ACHN (cell line): Measurements from ENCODE around the gene B4GALT6.
A peak's percentile ranks its signal among the peaks of the same experiment; 100 is the strongest.

Source experiments
- DNase-seq: peaks from one replicate; pipeline ENCODE4 v3.0.0-alpha.2; 2015
- in situ Hi-C: cut with HindIII; loops from 2 replicates; pipeline ENCODE4 v1.10.0; 2017; ENCODE audit warnings: low sequenced_read_pairs, low pct_ligation_motif_present, low pct_unique_long_range_greater_than_20kb

The B4GALT6 gene

DNA sequence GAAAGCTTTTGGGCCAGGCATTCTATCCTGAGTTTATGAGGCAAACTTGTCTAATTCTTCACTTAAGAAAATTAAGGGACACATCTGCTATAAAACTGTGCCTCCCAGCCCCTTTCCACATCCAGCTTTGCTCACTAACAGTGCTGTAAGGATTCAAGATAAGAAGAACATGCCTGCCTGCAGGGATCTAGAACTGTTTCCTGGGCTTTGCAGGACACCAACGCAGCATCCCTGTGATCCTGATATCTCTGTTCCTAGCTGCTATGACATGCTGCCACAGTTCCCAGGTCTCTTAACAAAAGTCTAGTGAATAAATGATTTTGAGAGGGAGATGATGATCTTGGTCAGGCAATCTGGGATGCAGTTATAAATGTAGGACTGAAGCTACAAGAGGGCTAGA lies 12.4 kb downstream of the B4GALT6 start:
- no peak for DNase-seq
- in situ Hi-C loops: no loop called here

DNA sequence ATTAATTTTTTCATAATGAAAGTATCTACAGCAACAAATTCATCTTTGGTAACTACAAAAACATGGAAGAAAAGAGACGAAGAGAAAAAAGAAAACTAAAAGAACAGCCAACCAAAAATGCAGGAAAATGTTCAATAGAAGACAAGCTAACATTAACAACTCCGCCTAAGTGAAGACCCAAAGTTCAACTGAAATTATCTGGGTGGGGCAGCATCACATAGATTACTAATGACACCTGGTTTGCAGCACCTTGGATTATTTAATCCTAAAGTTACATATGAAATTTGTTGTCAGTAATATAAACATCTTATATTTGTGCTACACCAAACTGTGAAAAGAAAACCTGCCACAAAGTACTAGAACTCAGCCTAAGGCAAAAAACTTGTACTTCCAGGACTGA lies 14.8 kb downstream of the B4GALT6 start:
- in situ Hi-C loops: no loop called here
- no peak for DNase-seq

DNA sequence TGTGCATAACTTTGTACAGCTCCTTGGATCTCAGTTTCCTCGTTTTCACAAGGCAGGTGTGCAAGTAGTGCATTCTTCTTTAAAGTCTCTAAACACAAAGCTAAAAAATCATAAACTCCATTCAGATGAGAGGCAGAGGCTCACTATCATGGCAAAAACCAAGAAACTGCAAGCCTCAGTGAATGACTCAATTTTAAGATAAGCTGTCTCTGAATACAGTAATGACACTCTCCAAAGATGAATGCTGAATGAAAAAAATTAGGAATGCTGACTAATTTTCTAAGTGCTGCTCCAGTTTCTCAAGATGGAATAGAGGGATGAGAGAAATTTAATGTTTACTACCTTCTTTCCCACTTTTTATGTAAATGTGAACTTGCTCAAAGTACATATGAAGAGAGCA lies 17.2 kb downstream of the B4GALT6 start:
- in situ Hi-C loops: no loop called here

DNA sequence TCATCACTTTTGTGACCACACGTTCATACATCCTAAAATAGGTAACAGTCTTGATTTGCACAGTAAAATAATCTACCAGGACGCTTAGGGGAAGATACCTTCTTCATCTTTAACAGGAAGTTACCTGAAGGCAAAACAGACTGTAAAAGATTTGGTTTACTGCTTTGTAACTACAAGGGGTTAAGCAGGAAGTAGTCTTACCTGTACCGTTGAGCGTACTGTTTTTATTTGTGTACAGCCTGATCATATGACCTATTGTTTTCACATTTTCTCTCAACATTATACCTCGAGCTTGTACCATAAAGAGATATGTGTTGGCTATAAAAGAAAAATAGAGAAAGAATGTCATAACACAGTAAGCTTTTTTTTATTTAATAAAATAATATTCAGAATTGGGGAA lies 18.3 kb downstream of the B4GALT6 start:
- DNase-seq: no peak
- in situ Hi-C loops: no loop called here

More for the DNA sequence above, 17.2 kb downstream of the B4GALT6 start:
- DNase-seq: no peak

DNA sequence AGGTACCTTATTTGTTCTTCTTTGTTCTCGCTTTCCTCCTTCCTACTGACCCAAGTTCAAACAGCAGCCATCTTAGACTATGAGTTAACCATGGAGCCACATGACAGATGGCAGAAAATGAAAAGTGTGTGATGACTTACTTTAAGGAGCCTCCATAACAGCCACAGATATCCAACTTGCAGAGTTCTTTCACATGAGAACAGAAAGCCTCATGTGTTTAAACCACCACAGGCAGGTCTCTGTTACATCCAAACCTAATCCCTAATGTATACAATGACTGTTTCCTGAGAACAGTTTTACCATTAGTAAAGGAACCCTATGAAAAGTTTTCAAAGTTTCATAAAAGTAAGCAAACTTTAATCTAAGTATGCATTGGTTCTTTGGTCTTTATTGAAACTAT lies 20.3 kb downstream of the B4GALT6 start:
- in situ Hi-C loops: no loop called here
- DNase-seq: no peak

DNA sequence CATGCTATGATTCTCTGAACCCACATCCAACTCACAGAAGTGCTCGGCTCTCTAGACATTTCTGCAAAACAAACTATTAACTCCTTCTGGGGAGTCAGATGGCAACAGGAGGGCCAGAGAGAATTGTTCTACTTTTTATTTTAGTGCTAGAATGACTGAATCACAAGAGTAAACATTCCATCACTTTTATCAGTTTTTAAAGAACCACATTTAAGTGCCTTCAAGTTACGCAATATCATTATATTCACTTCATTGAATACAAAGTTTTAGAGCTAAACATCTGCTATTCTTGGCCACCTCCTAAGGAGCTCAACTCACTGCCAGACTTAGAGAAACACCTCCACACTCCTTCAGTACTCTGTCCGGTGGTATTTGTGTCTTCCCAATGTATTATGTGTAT lies 22.4 kb downstream of the B4GALT6 start:
- in situ Hi-C loops: no loop called here
- DNase-seq: no peak

DNA sequence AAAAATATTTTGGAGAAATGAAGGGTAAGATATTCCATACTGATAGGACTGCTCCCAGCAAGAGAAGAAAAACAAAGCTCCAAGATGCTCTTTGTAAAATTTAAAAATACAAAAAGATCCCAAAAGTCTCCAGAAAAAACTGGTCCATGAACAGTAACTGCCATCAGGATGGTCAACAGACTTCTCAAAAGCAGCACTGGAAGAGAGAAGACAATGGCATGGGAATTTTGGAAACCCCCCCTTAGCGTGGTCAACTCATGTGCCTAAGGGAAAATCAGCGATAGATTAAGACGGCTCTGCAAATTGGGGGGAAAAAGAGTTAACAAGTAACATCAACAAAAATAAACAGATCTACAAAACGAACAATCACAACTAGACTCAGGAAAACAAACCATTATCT lies 23.6 kb downstream of the B4GALT6 start:
- in situ Hi-C loops: no loop called here
- no peak for DNase-seq

DNA sequence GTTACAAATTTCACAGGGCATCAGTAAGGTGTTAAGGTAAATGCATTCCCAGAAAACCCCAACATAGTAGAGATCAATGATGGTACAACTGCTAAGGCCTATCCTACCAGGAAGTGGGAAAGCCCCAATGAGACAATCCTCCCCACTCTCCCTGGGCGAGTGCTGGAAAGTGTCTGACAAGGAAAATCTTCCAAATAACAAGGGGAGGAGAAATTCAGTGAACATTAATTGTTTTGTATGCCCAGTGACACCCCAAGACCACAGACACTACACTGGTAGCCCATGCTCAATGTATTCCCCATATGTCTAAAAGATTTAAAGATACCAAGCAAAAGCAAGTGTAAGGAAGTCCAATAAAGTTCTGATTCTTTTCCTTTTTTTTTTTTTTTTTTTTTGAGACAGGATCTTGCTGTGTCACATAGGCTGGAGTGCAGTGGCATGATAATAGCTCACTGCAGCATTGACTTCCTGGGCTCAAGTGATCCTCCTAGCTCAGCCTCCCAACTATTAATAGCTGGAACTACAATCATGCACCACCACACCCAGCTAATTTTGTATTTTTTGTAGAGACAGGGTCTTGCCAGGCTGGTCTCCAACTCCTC lies 24.7 kb downstream of the B4GALT6 start:
- DNase-seq: no peak
- in situ Hi-C loops: no loop called here

DNA sequence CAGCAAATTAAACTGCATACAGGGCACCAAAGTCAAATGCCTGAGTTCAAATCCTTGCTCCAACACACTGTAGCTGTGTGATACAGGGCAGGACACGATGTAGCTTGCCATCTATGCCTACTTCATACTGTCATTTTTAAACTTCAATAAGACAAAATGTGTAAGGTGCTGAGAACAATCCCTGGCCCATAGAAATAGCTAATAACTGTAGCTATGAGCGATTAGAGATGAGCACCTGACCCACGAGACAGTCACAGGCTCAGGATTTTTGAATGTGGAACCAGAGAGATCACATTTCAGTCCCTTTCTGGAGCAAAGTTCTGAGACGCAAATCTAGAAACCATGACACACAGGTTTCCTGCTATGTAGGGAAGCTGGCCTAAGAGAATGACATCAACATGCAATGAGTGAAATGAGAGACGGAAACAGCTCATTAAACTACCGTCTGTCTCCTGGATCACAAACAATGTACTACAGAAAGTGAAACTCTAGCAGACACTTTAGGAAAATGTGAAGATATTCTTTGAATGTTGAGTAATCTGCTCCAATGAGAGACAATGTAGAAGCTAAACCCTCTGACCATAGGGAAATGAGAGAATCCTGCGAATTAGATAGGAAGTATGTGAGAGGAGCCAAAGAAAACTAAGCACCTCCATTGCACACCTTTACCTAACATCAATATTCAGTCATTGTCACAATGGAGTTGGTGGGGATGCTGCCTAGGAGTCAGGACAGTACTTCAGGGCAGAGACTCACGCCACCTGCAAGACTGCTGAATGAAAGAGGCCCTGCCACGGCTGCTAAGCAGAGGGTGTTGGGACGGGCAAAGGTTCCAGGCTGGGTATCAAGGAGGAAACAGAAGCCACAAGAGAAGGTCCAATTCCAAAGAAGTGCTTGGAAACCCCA lies 25.5 kb downstream of the B4GALT6 start:
- DNase-seq: no peak
- in situ Hi-C loops: no loop called here

DNA sequence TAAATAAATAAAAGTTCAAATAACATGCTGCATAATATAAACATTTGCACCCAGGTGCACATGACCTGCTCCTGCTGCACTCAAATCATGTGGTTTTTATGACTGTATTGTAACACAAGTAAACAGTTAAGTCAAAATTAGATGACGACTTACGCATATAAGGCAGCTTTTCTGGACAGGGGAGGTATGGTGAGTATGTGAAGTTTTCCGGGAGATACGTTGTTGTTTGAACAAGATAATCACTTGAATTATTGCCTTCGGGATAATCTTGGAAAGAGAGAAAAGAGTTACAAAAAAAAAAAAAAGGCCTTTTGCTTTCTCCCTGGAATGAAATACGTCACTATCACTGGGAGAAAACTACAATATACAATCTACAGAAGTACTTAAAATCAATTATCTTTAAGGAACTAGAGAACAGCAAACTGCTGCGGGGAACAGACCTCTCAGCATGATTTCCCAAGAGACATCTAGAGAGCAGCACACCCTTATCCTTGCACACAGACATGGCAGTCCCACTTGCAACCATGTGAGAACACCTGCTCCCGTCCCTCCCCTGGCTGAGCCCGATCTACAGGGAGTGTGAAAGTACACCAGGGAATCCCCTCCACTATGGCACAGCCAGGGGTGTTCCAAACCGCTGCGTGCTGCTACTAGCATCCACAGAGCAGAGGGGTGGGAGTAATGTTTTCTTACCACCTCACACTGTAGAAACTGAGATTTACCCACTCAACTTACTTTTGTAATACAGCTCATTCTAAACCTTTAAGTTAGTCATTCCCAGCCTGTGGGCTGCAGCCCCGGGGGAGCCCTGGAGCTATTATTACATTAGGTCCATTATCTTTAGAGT lies 26.3 kb downstream of the B4GALT6 start:
- no peak for DNase-seq
- in situ Hi-C loops: no loop called here

DNA sequence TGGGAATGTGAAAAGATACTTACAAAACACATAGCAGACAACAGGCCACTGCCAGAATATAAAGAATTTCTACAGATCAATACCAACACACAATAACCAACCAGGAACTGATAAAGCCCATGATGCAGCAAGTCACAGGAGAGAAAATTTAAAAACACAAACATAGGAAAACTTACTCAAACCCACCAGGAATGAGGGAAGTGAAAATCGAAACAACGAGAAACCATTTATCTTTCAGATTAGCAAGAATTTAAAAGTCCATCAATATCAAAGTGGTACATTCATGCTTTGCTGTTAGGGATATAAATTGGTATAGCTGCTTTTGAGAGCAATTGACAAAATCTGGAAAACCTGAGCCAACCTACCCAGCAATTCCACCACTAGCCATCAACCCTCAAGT lies 27.6 kb downstream of the B4GALT6 start:
- in situ Hi-C loops: no loop called here
- no peak for DNase-seq

DNA sequence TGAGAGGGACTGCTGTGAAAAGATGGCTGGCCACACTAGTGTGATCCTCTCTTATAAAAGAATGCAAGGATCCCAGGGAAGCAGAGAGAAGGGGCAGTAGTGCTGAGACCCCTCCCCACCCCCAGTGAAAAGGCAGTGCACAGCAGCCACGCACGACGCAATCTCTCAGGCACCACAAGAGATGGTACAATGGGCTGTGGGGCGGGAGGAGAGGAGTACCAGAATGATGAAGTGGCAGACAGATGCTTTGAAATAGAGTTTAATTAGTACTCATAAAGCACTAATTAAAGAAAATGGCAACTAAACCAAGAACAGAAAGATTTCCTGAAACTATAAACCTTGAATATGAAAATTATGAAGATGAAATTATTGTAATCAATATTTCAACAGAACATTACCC lies 29.0 kb downstream of the B4GALT6 start:
- in situ Hi-C loops: no loop called here
- DNase-seq: no peak

DNA sequence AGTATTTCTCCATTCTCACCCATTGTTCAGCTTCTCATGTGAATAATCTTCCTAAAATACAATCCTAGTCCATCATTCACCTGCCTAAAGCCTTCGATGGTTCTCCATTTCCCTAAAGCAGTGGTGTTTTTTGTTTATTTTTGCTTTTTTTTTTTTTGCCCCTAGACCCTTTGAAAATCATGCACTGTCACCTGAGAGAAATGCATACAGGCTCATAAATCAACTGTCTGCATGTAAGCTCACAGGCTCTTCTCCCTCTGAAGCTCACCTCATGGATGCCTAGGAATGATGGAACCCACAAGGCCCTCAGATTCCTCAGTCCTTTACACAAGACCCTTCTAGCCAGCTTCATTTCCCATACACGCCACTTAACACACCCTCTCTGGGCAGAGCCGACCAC lies 31.5 kb downstream of the B4GALT6 start:
- in situ Hi-C loops: no loop called here
- DNase-seq: no peak

DNA sequence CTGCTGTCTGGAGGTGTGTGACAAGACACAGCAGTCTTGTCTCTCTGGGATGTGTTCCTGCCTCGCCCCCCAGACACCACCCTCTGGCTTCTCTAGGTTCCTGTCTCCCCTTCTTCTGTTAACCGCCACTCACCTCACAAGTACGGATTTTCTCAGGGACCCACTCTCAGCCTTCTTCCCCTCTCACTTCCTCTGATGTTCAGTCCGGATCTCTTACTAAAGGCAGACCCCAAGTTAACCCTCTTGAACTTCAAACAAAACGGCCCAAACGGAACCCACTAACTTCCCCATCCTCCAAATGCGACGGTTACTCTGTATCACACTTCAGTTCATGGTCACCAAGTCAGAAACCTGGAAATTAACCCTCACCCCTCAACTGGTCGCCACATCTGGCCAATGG lies 32.0 kb downstream of the B4GALT6 start:
- in situ Hi-C loops: no loop called here

DNA sequence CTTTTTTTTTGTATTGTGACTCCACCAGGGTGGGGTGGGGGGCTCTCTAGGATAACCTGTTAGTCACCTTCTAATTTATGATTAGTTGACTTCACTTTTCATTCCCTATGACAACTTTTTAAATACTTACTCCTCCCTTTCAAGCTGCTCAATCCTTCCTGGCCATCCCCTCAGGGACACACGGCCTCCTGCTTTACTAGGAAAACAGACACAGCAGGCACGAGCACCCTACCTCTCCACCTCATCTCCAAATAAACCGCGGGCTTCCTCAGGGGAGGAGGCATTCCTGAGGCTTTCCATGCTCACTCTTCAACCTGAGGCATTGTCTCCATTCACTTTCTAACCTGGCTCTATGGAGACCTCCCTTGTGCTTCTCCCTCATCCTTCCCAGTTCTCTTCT lies 33.0 kb downstream of the B4GALT6 start:
- DNase-seq: no peak
- in situ Hi-C loops: no loop called here

More for the DNA sequence above, 32.0 kb downstream of the B4GALT6 start:
- no peak for DNase-seq

DNA sequence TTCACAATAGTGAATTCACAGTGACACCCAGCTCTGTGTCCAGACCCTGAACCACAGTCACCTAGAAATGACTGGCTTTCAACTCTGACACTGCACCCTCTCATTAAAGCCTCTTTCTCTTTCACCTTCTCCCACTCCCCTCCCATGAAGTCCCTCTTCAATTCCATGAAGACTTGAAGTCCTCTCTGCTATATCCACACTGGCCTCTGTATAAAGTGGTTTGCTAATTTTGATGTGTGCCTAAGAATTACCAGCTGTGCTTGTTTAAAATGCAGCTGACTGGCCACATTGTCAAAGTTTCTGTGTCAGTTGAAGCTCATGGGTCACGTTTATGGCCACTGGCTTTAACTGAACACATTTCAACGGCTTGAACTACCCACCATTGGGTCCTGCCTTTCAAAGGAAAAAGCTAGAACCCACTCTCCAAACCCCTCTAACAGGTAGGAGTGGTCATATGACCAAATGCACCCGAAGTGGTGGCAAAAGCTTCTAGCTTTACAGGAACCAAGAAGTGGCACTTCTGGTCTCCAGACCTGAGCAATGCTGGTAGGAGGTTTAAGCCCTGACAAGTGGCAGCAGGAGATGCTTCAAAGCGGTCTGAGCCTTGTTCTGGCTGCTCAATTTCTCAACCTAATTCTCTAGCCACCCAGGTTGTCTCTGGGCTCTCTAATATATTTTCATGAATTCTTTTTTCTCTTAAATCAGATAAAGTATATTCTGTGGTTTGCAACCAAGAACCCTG lies 34.2 kb downstream of the B4GALT6 start:
- in situ Hi-C loops: no loop called here

DNA sequence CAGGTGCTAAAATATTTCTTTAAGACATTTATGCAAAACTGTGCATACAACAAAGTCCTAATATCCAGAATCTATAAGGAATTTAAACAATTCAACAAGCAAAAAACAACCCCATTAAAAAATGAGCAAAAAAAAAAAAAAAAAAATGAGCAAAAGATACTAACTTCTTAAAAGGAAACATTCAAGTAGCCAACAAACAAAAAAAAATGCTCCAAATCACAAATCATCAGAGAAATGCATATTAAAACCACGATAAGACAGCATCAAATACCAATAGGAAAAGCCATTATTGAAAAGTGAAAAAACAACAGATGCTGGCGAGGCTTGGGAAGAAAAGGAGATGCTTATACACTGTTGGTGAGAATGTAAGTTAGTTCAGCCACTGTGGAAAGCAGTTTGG lies 34.9 kb downstream of the B4GALT6 start:
- in situ Hi-C loops: no loop called here
- no peak for DNase-seq

More for the DNA sequence above, 34.2 kb downstream of the B4GALT6 start:
- no peak for DNase-seq

DNA sequence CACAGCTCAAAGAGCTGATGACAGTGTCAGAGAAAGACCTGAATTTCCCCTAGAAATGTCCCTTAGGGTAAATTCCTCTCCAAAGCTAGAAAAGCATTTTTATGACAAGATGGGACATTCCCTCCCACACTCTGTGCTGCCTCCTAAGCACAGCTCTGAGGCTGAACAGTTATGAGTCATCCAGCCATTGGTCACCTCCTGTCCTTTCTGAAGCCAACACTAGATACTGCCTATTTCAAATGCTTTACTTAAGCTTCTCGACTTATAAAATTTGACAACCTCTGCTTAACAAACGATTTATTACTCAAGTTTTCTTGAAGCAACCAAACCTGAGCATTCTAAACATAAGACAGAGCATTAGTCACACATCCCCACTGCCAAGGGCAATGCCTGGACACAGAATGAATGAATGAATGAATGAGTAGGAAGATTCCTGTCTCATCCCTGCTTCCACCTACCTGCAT lies 35.4 kb downstream of the B4GALT6 start:
- DNase-seq: peak; percentile 45
- in situ Hi-C loops: no loop called here

DNA sequence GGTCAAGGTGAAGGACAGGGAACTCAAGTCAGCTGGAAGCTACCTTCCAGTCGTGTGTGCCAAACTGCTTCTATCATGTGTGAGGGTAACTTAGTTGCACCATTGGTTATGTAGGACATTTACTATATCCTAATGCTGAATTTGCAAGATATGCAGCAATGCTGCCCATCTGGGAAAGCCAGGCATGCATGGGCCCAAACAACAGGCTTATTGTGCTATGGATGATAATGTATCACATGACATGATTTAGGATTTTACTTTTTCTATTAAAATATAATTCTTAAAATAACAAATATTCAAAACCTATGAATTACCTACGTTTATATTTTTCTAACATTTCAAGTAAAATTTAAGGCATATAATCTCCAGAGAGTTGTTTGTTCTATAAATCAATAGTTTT lies 35.9 kb downstream of the B4GALT6 start:
- in situ Hi-C loops: no loop called here

More for the DNA sequence above, 35.9 kb downstream of the B4GALT6 start:
- DNase-seq: no peak
